Stimulated activated CD8-positive, alpha-beta memory T cell treated with anti-CD3 and anti-CD28 coated beads, Interleukin-15, amount 100 ng/mL, for 4 hours (primary cell): ENCODE data around the gene FLNB.

Source experiments
- DNase-seq, 2 donors: peaks; one replicate each; pipeline ENCODE4 v3.0.0-alpha.2; 2020; ENCODE audit warnings: low read depth in 2 of 2

The FLNB gene

GRCh38 chr3:58135712-58136543 lies 127.7 kb downstream of the FLNB start:
- DNase-seq = no peak

GRCh38 chr3:58137306-58137705 lies 129.1 kb downstream of the FLNB start:
- no peak for DNase-seq

GRCh38 chr3:58141766-58142345 lies 133.6 kb downstream of the FLNB start:
- no peak for DNase-seq

- no peak for DNase-seq
Measured at GRCh38 chr3:58143417-58144055, 135.3 kb downstream of the FLNB start.

GRCh38 chr3:58144478-58145325 lies 136.5 kb downstream of the FLNB start:
- DNase-seq = no peak

GRCh38 chr3:58148049-58148448 lies 139.8 kb downstream of the FLNB start:
- DNase-seq = no peak

- DNase-seq = no peak
Measured at GRCh38 chr3:58150130-58150809, 142.0 kb downstream of the FLNB start.

- no peak for DNase-seq
Measured at GRCh38 chr3:58150810-58151199, 142.6 kb downstream of the FLNB start.

- DNase-seq = no peak
Measured at GRCh38 chr3:58151637-58152036, 143.4 kb downstream of the FLNB start.

- no peak for DNase-seq
Measured at GRCh38 chr3:58152225-58153015, 144.2 kb downstream of the FLNB start.

- DNase-seq = no peak
Measured at GRCh38 chr3:58153371-58153770, 145.1 kb downstream of the FLNB start.

GRCh38 chr3:58154626-58155449 lies 146.6 kb downstream of the FLNB start:
- no peak for DNase-seq

GRCh38 chr3:58155838-58156237 lies 147.6 kb downstream of the FLNB start:
- no peak for DNase-seq

GRCh38 chr3:58157700-58158099 lies 149.5 kb downstream of the FLNB start:
- DNase-seq = no peak

GRCh38 chr3:58158442-58159153 lies 150.4 kb downstream of the FLNB start:
- DNase-seq = no peak

- DNase-seq = no peak
Measured at GRCh38 chr3:58160399-58160798, 152.2 kb downstream of the FLNB start.

GRCh38 chr3:58161435-58162398 lies 153.5 kb downstream of the FLNB start:
- DNase-seq = no peak

GRCh38 chr3:58163234-58163633 lies 155.0 kb downstream of the FLNB start:
- DNase-seq = no peak
